GM15510 (cell line): ENCODE measurements around the gene CELSR1.

ENCODE experiments used
- POLR2A ChIP-seq: IDR thresholded peaks from 3 replicates; pipeline ENCODE4 v1.6.1; 2011; ENCODE audit warnings: borderline replicate concordance; ENCODE audit not compliant: insufficient read length; ENCODE audit errors: extremely low read depth

CELSR1 gene

GRCh38 chr22:46458525-46458924 lies 78.9 kb downstream of the CELSR1 start:
- no peak for TF ChIP-seq POLR2A

DNA sequence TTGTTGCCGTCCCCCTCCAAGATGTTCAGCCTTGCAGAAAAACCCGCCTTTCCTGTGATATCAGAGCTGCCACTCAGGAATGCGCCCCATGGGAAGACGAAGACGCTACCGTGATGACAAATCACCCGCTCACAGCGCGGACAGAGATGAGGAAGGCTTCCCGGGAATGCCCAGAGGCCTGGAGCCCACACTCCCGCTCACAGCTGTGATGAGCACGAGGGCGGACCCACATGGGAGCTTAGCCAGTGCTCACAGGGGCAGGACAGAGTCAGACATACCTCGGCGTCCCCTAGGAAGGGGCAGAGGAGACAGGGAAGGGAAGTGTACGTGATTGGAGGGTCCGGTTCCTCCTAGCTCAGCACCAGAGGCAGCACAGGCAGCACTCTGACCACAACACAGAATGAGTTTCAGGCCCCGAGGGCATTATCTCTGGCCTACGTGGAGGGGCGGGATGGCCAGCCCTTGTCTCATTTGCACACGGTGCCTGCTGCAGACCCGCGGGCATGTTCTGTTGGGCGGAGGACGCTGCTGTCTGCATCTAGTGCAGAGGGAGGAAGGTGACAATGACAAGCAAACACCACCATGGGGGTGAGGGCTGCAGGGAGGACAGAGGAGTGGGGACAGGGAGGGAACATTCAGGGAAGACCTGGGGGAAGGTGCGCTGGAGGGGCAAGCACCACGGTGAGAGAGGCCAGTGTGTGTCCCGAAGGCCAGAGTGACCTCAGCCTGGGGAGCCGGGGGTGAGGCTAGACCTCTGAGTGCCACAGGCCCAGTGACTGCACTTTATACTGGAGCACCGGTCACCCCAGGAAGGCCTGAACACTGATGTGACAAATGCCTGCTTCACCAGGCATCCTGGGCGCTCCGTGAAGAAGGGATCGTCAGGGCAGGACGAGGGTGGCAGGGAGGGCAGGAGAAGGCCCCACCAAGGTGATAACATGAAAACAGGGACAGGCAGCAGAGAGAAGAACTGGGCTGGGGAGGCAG lies 79.6 kb downstream of the CELSR1 start:
- no peak for TF ChIP-seq POLR2A

GRCh38 chr22:46456818-46457163 lies 80.6 kb downstream of the CELSR1 start:
- TF ChIP-seq POLR2A = no peak

- TF ChIP-seq POLR2A = no peak
These were observed 82.0 kb downstream of the CELSR1 start for GRCh38 chr22:46455446-46455845.

GRCh38 chr22:46454504-46455269 lies 82.7 kb downstream of the CELSR1 start:
- no peak for TF ChIP-seq POLR2A

- TF ChIP-seq POLR2A = no peak
These were observed 83.5 kb downstream of the CELSR1 start for GRCh38 chr22:46453829-46454503.

DNA sequence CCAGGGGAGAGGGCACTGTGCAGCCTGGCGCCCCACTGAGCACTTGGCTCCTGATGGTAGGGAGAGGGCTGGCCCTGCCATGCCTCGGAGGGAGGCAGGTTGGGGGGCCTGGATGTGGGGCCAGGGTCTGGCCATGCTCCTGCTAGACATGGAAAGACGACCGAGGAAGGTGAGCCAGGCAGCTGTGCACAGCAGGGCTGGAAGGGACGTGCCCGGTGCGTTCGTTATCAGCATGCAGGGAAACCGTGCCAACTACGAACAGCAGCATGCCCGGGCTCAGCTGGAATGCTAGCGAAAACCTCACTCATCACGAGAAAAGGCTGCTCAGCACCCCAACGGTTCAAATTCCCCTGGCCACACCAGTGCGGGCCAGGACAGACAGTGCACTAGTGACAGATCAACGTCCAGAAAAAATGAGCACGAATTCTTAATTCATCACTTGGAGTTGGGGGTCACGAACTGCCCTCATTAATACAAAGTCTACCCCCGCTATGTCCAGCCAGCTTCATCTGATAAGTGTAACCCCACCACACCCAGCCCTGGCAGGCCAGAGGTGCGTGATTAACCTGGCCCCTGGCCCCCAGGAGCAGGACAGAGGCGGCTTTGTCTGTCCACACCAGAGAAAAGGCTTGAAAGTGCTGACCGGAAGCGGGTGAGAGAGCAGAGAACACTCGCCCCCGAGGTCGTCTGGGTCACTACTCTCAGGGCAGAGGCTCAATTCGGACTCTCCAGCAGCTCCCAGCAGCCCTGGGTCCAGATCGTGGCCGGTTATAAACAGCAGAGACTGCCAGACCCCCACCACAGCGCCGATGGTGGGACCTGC lies 84.2 kb downstream of the CELSR1 start:
- TF ChIP-seq POLR2A = no peak

- no peak for TF ChIP-seq POLR2A
These were observed 85.0 kb downstream of the CELSR1 start for GRCh38 chr22:46452195-46453005.

GRCh38 chr22:46451741-46452140 lies 85.7 kb downstream of the CELSR1 start:
- no peak for TF ChIP-seq POLR2A

GRCh38 chr22:46450931-46451561 lies 86.4 kb downstream of the CELSR1 start:
- no peak for TF ChIP-seq POLR2A

- no peak for TF ChIP-seq POLR2A
These were observed 87.3 kb downstream of the CELSR1 start for GRCh38 chr22:46449974-46450745.

DNA sequence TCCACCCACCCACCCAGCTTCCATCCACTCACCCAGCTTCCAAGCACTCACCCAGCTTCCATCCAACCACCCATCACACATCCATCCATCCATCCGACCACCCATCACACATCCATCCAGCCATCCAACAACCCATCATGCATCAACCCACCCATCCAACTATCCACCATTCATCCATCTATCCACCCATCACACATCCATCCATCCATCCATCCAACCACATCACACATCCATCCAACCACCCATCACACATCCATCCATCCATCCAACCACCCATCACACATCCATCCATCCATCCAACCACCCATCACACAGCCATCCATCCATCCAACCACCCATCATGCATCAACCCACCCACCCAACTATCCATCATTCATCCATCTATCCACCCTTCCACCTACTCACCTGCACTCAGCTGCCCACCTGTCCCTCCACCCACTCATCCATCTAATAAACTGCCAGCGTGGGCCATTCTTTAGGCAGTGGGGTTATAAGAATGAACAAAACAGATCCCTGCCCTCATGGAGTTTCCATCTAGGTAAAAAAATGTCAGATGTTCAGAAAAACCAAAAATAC lies 88.2 kb downstream of the CELSR1 start:
- TF ChIP-seq POLR2A = no peak

DNA sequence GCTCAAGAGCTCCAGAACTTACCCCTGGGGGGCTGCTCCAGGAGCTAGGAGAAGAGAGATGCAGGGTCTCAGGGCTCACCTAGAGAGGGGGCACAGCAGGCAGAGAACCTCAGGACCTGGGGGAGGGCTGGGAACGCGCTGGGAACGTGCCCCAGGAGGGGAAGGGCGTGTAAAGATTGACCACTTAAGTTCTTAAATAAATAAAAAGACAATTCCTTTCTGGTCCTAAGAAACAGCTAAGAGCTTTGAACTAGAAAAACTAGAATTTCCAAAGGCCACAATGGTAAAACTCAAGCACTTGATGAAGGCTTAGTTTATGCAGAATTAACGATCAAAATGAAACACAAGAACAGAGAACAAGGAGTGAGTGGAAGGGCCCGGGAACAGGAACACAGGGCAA lies 89.1 kb downstream of the CELSR1 start:
- no peak for TF ChIP-seq POLR2A

GRCh38 chr22:46447906-46448305 lies 89.5 kb downstream of the CELSR1 start:
- TF ChIP-seq POLR2A = no peak
